Activated CD4-positive, alpha-beta T cell treated with anti-CD3 and anti-CD28 coated beads, Interleukin-2, amount 10 ng/mL, durations not matched to agents 24 days and 14 days (primary cell): ENCODE measurements around the gene BMP15. TPM values are rescaled to one million over a fixed set of nuclear protein-coding genes. Genes with fewer than 3 reads are reported as not detected.
A peak's percentile ranks its signal among the peaks of the same experiment; 100 is the strongest.

ENCODE experiments used
- DNase-seq: peaks from one replicate; pipeline ENCODE4 v3.0.0; 2022
- H3K27ac Mint-ChIP-seq: one replicate; pipeline ENCODE4 v1.8.0; 2022; ENCODE audit warnings: mild to moderate bottlenecking, mixed read lengths
- H3K27me3 Mint-ChIP-seq: one replicate; pipeline ENCODE4 v1.8.0; 2022; ENCODE audit warnings: mixed read lengths
- H3K36me3 Mint-ChIP-seq: one replicate; pipeline ENCODE4 v1.8.0; 2022; ENCODE audit warnings: low read depth, mild to moderate bottlenecking, mixed read lengths
- H3K4me1 Mint-ChIP-seq: one replicate; pipeline ENCODE4 v1.8.0; 2021; ENCODE audit warnings: mixed read lengths
- H3K4me3 Mint-ChIP-seq: one replicate; pipeline ENCODE4 v1.8.0; 2022; ENCODE audit warnings: mild to moderate bottlenecking, moderate library complexity, mixed read lengths
- H3K9me3 Mint-ChIP-seq: one replicate; pipeline ENCODE4 v1.8.0; 2021; ENCODE audit warnings: mixed read lengths
- intact Hi-C: fragments of 100-400 bp; cut with micrococcal nuclease; formaldehyde crosslinking; loops from one replicate; pipeline ENCODE4 v1.15.1; 2023
- total RNA-seq: library from RNA; stranded (reverse); gene quantifications from 2 replicates; pipeline ENCODE4 v1.2.3, GENCODE V29; 2022

The BMP15 gene
- not detected in 2 replicates for total RNA-seq

- H3K36me3 Mint-ChIP-seq, result no peaks in the 10 kb centered on the region
- no peak for DNase-seq
- intact Hi-C loops, result no loop called here
Measured at GRCh38 chrX:50910685-50911176, at the start of gene BMP15. BMP15 (plus strand) TSS chrX:50910735; CDS start chrX:50910784, 49 bp downstream.

GRCh38 chrX:50863471-50863870 lies 47.1 kb upstream of the BMP15 start:
- no peaks in the 10 kb centered on the region for H3K36me3 Mint-ChIP-seq
- no peaks in the 10 kb centered on the region for H3K4me1 Mint-ChIP-seq
- no peaks in the 10 kb centered on the region for H3K27me3 Mint-ChIP-seq
- no peak overlapping the region for H3K4me3 Mint-ChIP-seq
- intact Hi-C loops, result no loop called here
- no peaks in the 10 kb centered on the region for H3K9me3 Mint-ChIP-seq
- H3K27ac Mint-ChIP-seq, result no peak overlapping the region
- no peak for DNase-seq

More at GRCh38 chrX:50910685-50911176, at the start of gene BMP15:
- H3K4me3 Mint-ChIP-seq, result no peak within 1 kb of the TSS
- H3K27ac Mint-ChIP-seq, result no peak within 1 kb of the TSS
- no peaks in the 10 kb centered on the region for H3K27me3 Mint-ChIP-seq
- peaks cover 4% of the 10 kb centered on the region for H3K4me1 Mint-ChIP-seq
- H3K9me3 Mint-ChIP-seq, result no peaks in the 10 kb centered on the region

GRCh38 chrX:50865311-50865710 lies 45.2 kb upstream of the BMP15 start:
- Mint-ChIP-seq H3K27ac (no peak overlapping the region), H3K9me3 (no peaks in the 10 kb centered on the region), H3K36me3 (no peaks in the 10 kb centered on the region), H3K4me1 (no peaks in the 10 kb centered on the region), H3K4me3 (no peak overlapping the region), H3K27me3 (no peaks in the 10 kb centered on the region)
- no peak for DNase-seq
- intact Hi-C loops, result no loop called here

GRCh38 chrX:50871922-50872453 lies 38.5 kb upstream of the BMP15 start:
- intact Hi-C loops, result no loop called here
- DNase-seq, result no peak
- no peaks in the 10 kb centered on the region for H3K9me3 Mint-ChIP-seq
- H3K36me3 Mint-ChIP-seq, result no peaks in the 10 kb centered on the region
- no peaks in the 10 kb centered on the region for H3K27me3 Mint-ChIP-seq
- no peak overlapping the region for H3K4me3 Mint-ChIP-seq
- H3K27ac Mint-ChIP-seq, result no peak overlapping the region
- no peaks in the 10 kb centered on the region for H3K4me1 Mint-ChIP-seq

GRCh38 chrX:50874876-50875275 lies 35.7 kb upstream of the BMP15 start:
- Mint-ChIP-seq H3K4me1 (no peaks in the 10 kb centered on the region), H3K27me3 (no peaks in the 10 kb centered on the region), H3K4me3 (no peak overlapping the region), H3K27ac (no peak overlapping the region), H3K9me3 (no peaks in the 10 kb centered on the region), H3K36me3 (no peaks in the 10 kb centered on the region)
- intact Hi-C loops, result no loop called here
- no peak for DNase-seq

GRCh38 chrX:50876551-50876950 lies 34.0 kb upstream of the BMP15 start:
- H3K27ac Mint-ChIP-seq, result no peak overlapping the region
- DNase-seq, result no peak
- no peaks in the 10 kb centered on the region for H3K36me3 Mint-ChIP-seq
- no peaks in the 10 kb centered on the region for H3K27me3 Mint-ChIP-seq
- H3K9me3 Mint-ChIP-seq, result no peaks in the 10 kb centered on the region
- no peaks in the 10 kb centered on the region for H3K4me1 Mint-ChIP-seq
- no peak overlapping the region for H3K4me3 Mint-ChIP-seq
- intact Hi-C loops, result no loop called here

- no peaks in the 10 kb centered on the region for H3K9me3 Mint-ChIP-seq
- intact Hi-C loops, result no loop called here
- H3K27ac Mint-ChIP-seq, result no peak overlapping the region
- no peak overlapping the region for H3K4me3 Mint-ChIP-seq
- DNase-seq, result no peak
- no peaks in the 10 kb centered on the region for H3K27me3 Mint-ChIP-seq
- no peaks in the 10 kb centered on the region for H3K4me1 Mint-ChIP-seq
- H3K36me3 Mint-ChIP-seq, result no peaks in the 10 kb centered on the region
Measured at GRCh38 chrX:50877310-50877709, 33.2 kb upstream of the BMP15 start.

- intact Hi-C loops, result no loop called here
- H3K36me3 Mint-ChIP-seq, result no peaks in the 10 kb centered on the region
- H3K4me1 Mint-ChIP-seq, result no peaks in the 10 kb centered on the region
- no peak overlapping the region for H3K27ac Mint-ChIP-seq
- peaks cover 5% of the 10 kb centered on the region for H3K9me3 Mint-ChIP-seq
- no peak for DNase-seq
- no peak overlapping the region for H3K4me3 Mint-ChIP-seq
- H3K27me3 Mint-ChIP-seq, result peaks cover 2% of the 10 kb centered on the region
Measured at GRCh38 chrX:50881028-50881427, 29.5 kb upstream of the BMP15 start.

GRCh38 chrX:50888884-50889283 lies 21.7 kb upstream of the BMP15 start:
- Mint-ChIP-seq H3K27ac (no peak overlapping the region), H3K4me1 (no peaks in the 10 kb centered on the region), H3K9me3 (no peaks in the 10 kb centered on the region), H3K4me3 (no peak overlapping the region), H3K27me3 (no peaks in the 10 kb centered on the region), H3K36me3 (no peaks in the 10 kb centered on the region)
- intact Hi-C loops, result no loop called here
- DNase-seq, result no peak

- Mint-ChIP-seq H3K9me3 (no peaks in the 10 kb centered on the region), H3K4me3 (no peak overlapping the region), H3K27ac (no peak overlapping the region), H3K27me3 (no peaks in the 10 kb centered on the region), H3K4me1 (no peaks in the 10 kb centered on the region), H3K36me3 (no peaks in the 10 kb centered on the region)
- intact Hi-C loops, result no loop called here
- no peak for DNase-seq
Measured at GRCh38 chrX:50889582-50889981, 21.0 kb upstream of the BMP15 start.

GRCh38 chrX:50893047-50893446 lies 17.5 kb upstream of the BMP15 start:
- Mint-ChIP-seq H3K9me3 (no peaks in the 10 kb centered on the region), H3K36me3 (no peaks in the 10 kb centered on the region), H3K4me1 (no peaks in the 10 kb centered on the region), H3K27me3 (no peaks in the 10 kb centered on the region), H3K27ac (no peak overlapping the region), H3K4me3 (no peak overlapping the region)
- intact Hi-C loops, result no loop called here
- no peak for DNase-seq

GRCh38 chrX:50893466-50893865 lies 17.1 kb upstream of the BMP15 start:
- H3K9me3 Mint-ChIP-seq, result no peaks in the 10 kb centered on the region
- no peaks in the 10 kb centered on the region for H3K4me1 Mint-ChIP-seq
- no peaks in the 10 kb centered on the region for H3K27me3 Mint-ChIP-seq
- H3K4me3 Mint-ChIP-seq, result no peak overlapping the region
- no peaks in the 10 kb centered on the region for H3K36me3 Mint-ChIP-seq
- DNase-seq, result no peak
- intact Hi-C loops, result no loop called here
- H3K27ac Mint-ChIP-seq, result no peak overlapping the region

- intact Hi-C loops, result no loop called here
Measured at GRCh38 chrX:50905334-50905733, 5.2 kb upstream of the BMP15 start.

GRCh38 chrX:50913520-50913919 lies 3.0 kb downstream of the BMP15 start:
- no peak overlapping the region for H3K27ac Mint-ChIP-seq

More at GRCh38 chrX:50905334-50905733, 5.2 kb upstream of the BMP15 start:
- Mint-ChIP-seq H3K4me3 (no peak overlapping the region), H3K27me3 (no peaks in the 10 kb centered on the region), H3K27ac (no peak overlapping the region), H3K4me1 (no peaks in the 10 kb centered on the region), H3K36me3 (no peaks in the 10 kb centered on the region), H3K9me3 (no peaks in the 10 kb centered on the region)
- DNase-seq, result peak; percentile 55

GRCh38 chrX:50920132-50920531 lies 9.6 kb downstream of the BMP15 start:
- Mint-ChIP-seq H3K4me3 (no peak overlapping the region), H3K36me3 (no peaks in the 10 kb centered on the region), H3K9me3 (no peaks in the 10 kb centered on the region), H3K27me3 (no peaks in the 10 kb centered on the region), H3K4me1 (no peaks in the 10 kb centered on the region), H3K27ac (no peak overlapping the region)
- intact Hi-C loops, result no loop called here
- DNase-seq, result no peak

More at GRCh38 chrX:50913520-50913919, 3.0 kb downstream of the BMP15 start:
- Mint-ChIP-seq H3K36me3 (no peaks in the 10 kb centered on the region), H3K9me3 (no peaks in the 10 kb centered on the region), H3K4me3 (no peak overlapping the region), H3K27me3 (no peaks in the 10 kb centered on the region), H3K4me1 (peaks cover 4% of the 10 kb centered on the region)
- intact Hi-C loops, result no loop called here
- DNase-seq, result no peak
